GM12878 (cell line): Measurements from ENCODE around the gene ME1. TPM values are rescaled to one million over a fixed set of nuclear protein-coding genes. Genes with fewer than 3 reads are reported as not detected.

Experiments
- ATAC-seq: fragments of 200-7000 bp; cut with Tn5 transposase; 3 replicates; pipeline ENCODE4 v1.9.1; 2020; ENCODE audit warnings: mild to moderate bottlenecking, moderate library complexity
- BruUV-seq: library from RNA; stranded (reverse); fragments of 400-500 nt; replicated peaks from 2 replicates; lab custom pipeline; 2021; lab: Mats Ljungman, UMichigan
- CTCF ChIA-PET: fragments of 300-600 bp; sonication (Branson Sonifier 250); formaldehyde crosslinking; extraction: SDS; loops from one replicate; lab custom pipeline; 2021; ENCODE audit warnings: inconsistent platforms; lab: Yijun Ruan, JAX
- POLR2A ChIA-PET: fragments of 350-600 bp; formaldehyde crosslinking; extraction: SDS; loops from one replicate; lab custom pipeline; 2021; ENCODE audit warnings: inconsistent platforms; lab: Charles Lee
- RAD21 ChIA-PET: fragments of 300-600 bp; sonication (Branson Sonifier 250); formaldehyde crosslinking; loops from one replicate; lab custom pipeline; 2023; ENCODE audit warnings: antibody characterized with exemption; ENCODE audit not compliant: unreplicated experiment; lab: Charles Lee
- SMC1A ChIA-PET: fragments of 300-600 bp; sonication (Branson Sonifier 250); formaldehyde crosslinking; loops from one replicate; lab custom pipeline; 2023; ENCODE audit not compliant: unreplicated experiment, uncharacterized antibody; lab: Charles Lee
- DNase-seq: peaks from one replicate; pipeline ENCODE4 v3.0.0-alpha.2; 2011; ENCODE audit warnings: low read depth, low spot score
- FAIRE-seq: peaks from 3 replicates; lab custom pipeline; 2011; peaks lifted over from hg19 to GRCh38; lab: Jason Lieb, UNC
- H2AFZ ChIP-seq: 2 replicates; pipeline ENCODE4 v1.6.0; 2011; ENCODE audit warnings: low read depth, low read length, control low read depth; ENCODE audit not compliant: control insufficient read depth
- H3K27ac ChIP-seq: 2 replicates; pipeline ENCODE4 v1.5.1; 2011; ENCODE audit warnings: control low read depth; ENCODE audit not compliant: control insufficient read depth, insufficient read depth
- H3K27me3 ChIP-seq, 2 experiments: replicated peaks in 1 of 2; 2 replicates each; pipeline versions ENCODE4 v1.6.0 to v1.6.1; 2011; ENCODE audit warnings: low read length in 1 of 2; ENCODE audit not compliant: control insufficient read depth in 2 of 2, insufficient read depth in 2 of 2
- H3K36me3 ChIP-seq, 2 experiments: 2 replicates each; pipeline ENCODE4 v1.5.1; 2011; ENCODE audit warnings: low read length in 1 of 2; ENCODE audit not compliant: control insufficient read depth in 2 of 2, insufficient read depth in 2 of 2
- H3K4me1 ChIP-seq: 2 replicates; pipeline ENCODE4 v1.6.1; 2011; ENCODE audit warnings: mild to moderate bottlenecking, low read length, moderate library complexity, mixed read lengths; ENCODE audit not compliant: control insufficient read depth, insufficient read depth
- H3K4me2 ChIP-seq: 2 replicates; pipeline ENCODE4 v1.6.0; 2011; ENCODE audit warnings: control low read depth; ENCODE audit not compliant: control insufficient read depth, insufficient read depth
- H3K4me3 ChIP-seq: fragments of 200-600 bp; sonication (generic); 2 replicates; pipeline ENCODE4 v1.5.1; 2016
- H3K79me2 ChIP-seq: 2 replicates; pipeline ENCODE4 v1.6.0; 2011; ENCODE audit warnings: low read length; ENCODE audit not compliant: control insufficient read depth, insufficient read depth
- H3K9ac ChIP-seq: 2 replicates; pipeline ENCODE4 v1.8.0; 2011; ENCODE audit warnings: low read length, control low read depth, mixed read lengths; ENCODE audit not compliant: control insufficient read depth, insufficient read depth
- H3K9me3 ChIP-seq: replicated peaks from 3 replicates; pipeline ENCODE4 v1.5.1; 2011; ENCODE audit warnings: mild to moderate bottlenecking, low read length; ENCODE audit not compliant: control insufficient read depth, insufficient read depth
- H4K20me1 ChIP-seq: 2 replicates; pipeline ENCODE4 v1.6.0; 2011; ENCODE audit not compliant: control insufficient read depth, insufficient read depth
- ATF2 ChIP-seq: IDR thresholded peaks from 2 replicates; pipeline ENCODE4 v1.6.1; 2012; ENCODE audit warnings: low read length, inconsistent platforms
- CBX3 ChIP-seq: fragments of 200-600 bp; sonication (generic); IDR thresholded peaks from 2 replicates; pipeline ENCODE4 v1.6.1; 2016; ENCODE audit warnings: low read depth, borderline replicate concordance
- CEBPZ ChIP-seq: fragments of 150-350 bp; IDR thresholded peaks from 2 replicates; pipeline ENCODE4 v1.6.1; 2016; ENCODE audit warnings: low read depth, low read length
- CHD1 ChIP-seq: IDR thresholded peaks from 2 replicates; pipeline ENCODE4 v1.6.1; 2012; ENCODE audit warnings: low read depth, low read length, improper control_type of control experiment
- CTCF ChIP-seq, 3 experiments: IDR thresholded peaks in 2 of 3; conservative IDR thresholded peaks in 1 of 3; 2 replicates each; pipeline ENCODE4 v1.5.1; 2011; ENCODE audit warnings: low read depth in 3 of 3, low read length in 3 of 3, mild to moderate bottlenecking in 3 of 3, control low read depth in 2 of 3, moderate library complexity in 2 of 3, inconsistent platforms in 1 of 3, mixed read lengths in 1 of 3; ENCODE audit not compliant: control insufficient read depth in 2 of 3, insufficient read depth in 1 of 3; ENCODE audit errors: extremely low read depth in 1 of 3
- ESRRA ChIP-seq: IDR thresholded peaks from 2 replicates; pipeline ENCODE4 v1.6.1; 2012; ENCODE audit warnings: mild to moderate bottlenecking, low read length, improper control_type of control experiment
- GATAD2B ChIP-seq: fragments of 450-650 bp; conservative IDR thresholded peaks from 2 replicates; pipeline ENCODE4 v1.6.1; 2017; ENCODE audit warnings: low read depth, mild to moderate bottlenecking, moderate library complexity
- NFYB ChIP-seq: IDR thresholded peaks from 2 replicates; pipeline ENCODE4 v1.6.1; 2011; ENCODE audit warnings: low read depth, mild to moderate bottlenecking, low read length, improper control_type of control experiment, moderate library complexity; ENCODE audit not compliant: insufficient read depth
- NR2C2 ChIP-seq: IDR thresholded peaks from 2 replicates; pipeline ENCODE4 v1.6.1; 2011; ENCODE audit warnings: borderline replicate concordance, low read depth; ENCODE audit not compliant: control insufficient read depth, insufficient read length
- RB1 ChIP-seq: fragments of 450-650 bp; formaldehyde crosslinking; IDR thresholded peaks from 2 replicates; pipeline ENCODE4 v1.6.1; 2017; ENCODE audit warnings: mild to moderate bottlenecking, borderline replicate concordance
- RFX5 ChIP-seq: IDR thresholded peaks from 2 replicates; pipeline ENCODE4 v1.6.1; 2011; ENCODE audit warnings: low read depth, low read length, improper control_type of control experiment
- RUNX3 ChIP-seq: IDR thresholded peaks from 2 replicates; pipeline ENCODE4 v1.6.1; 2012; ENCODE audit warnings: low read length, inconsistent platforms
- SPI1 ChIP-seq: IDR thresholded peaks from 2 replicates; pipeline ENCODE4 v1.6.1; 2011; ENCODE audit warnings: low read depth, mild to moderate bottlenecking, low read length, moderate library complexity, borderline replicate concordance; ENCODE audit not compliant: insufficient read depth
- ZBTB33 ChIP-seq: fragments of 450-650 bp; IDR thresholded peaks from 2 replicates; pipeline ENCODE4 v1.6.1; 2017; ENCODE audit warnings: mild to moderate bottlenecking
- WGBS: methylation state at CpG from one replicate; pipeline ENCODE4 v1.1.6; 2016; ENCODE audit warnings: low lambda C conversion rate; ENCODE audit not compliant: insufficient replicate concordance, insufficient coverage; ENCODE audit errors: missing lambda C conversion rate; 5-methylcytosine and 5-hydroxymethylcytosine counted together
- in situ Hi-C: fragments of 300-500 bp; cut with MboI; formaldehyde crosslinking; loops from 9 replicates; pipeline ENCODE4 v1.14.3; 2018; ENCODE audit warnings: mixed read lengths
- intact Hi-C: fragments of 100-400 bp; cut with micrococcal nuclease; formaldehyde crosslinking; loops from one replicate; pipeline ENCODE4 v1.14.2; 2022; ENCODE audit not compliant: unreplicated experiment
- polyA plus RNA-seq, 11 experiments: library from polyadenylated mRNA; depleted of rRNA in 4 of 11; unstranded in 6 of 11; stranded (reverse) in 5 of 11; fragments of >200 nt; fragmentation: Nextera tagmentation in 4 of 11; fragmentation: Illumina TruSeq in 1 of 11; extraction: Ambion mirVana in 4 of 11; extraction: Trizol in 1 of 11; gene quantifications; 1 replicate in 1 of 11; 2 replicates in 10 of 11; pipeline versions ENCODE4 v1.2.1 to v1.2.3, GENCODE V29; 2011 to 2016; ENCODE audit warnings: inconsistent platforms in 2 of 11, missing spikeins in 2 of 11, low read depth in 1 of 11
- total RNA-seq, 4 experiments: library from RNA; depleted of rRNA in 3 of 4; stranded (reverse); fragments of >200 nt in 3 of 4; fragmentation: Illumina TruSeq in 1 of 4; extraction: Trizol in 1 of 4; gene quantifications; 2 replicates each; pipeline versions ENCODE4 v1.2.1 to v1.2.3, GENCODE V29; 2013 to 2021

The ME1 gene
- total and polyA plus RNA-seq, 10 of the 15 experiments (the other 5 are each of a cell fraction or from before 2014, with no cell fraction given): 3.6 to 11.8 (median 8.4) TPM

GRCh38 chr6:83443516-83443915, 12.7 kb upstream of the ME1 start (continued):
- TF ChIP-seq ATF2: no peak
- TF ChIP-seq, all 136 proteins: peak for 0

GRCh38 chr6:83442752-83443151, 11.9 kb upstream of the ME1 start:
- in situ Hi-C loops: no loop called here
- no peak overlapping the region for H3K4me2 ChIP-seq
- ChIA-PET RAD21 (no interaction called here), SMC1A (interaction anchor here (1.5 kb wide), 1 partner anchor 71 kb away, joined by 4 read pairs; no protein-coding TSS in a partner anchor), POLR2A (no interaction called here), CTCF (no interaction called here)
- FAIRE-seq (no peak), ATAC-seq (no peak), DNase-seq (no peak)
- BruUV-seq: no TSS peak
- H3K4me1 ChIP-seq: no peaks in the 10 kb centered on the region
- H3K27me3 ChIP-seq: no peaks in the 10 kb centered on the region
- H3K9me3 ChIP-seq: no peaks in the 10 kb centered on the region
- no peaks in the 10 kb centered on the region for H3K36me3 ChIP-seq
- intact Hi-C loops: no loop called here
- no peaks in the 10 kb centered on the region for H3K79me2 ChIP-seq
- no peaks in the 10 kb centered on the region for H4K20me1 ChIP-seq
- no peak overlapping the region for H3K9ac ChIP-seq
- no peak overlapping the region for H3K27ac ChIP-seq
- no peak overlapping the region for H2AFZ ChIP-seq
- H3K4me3 ChIP-seq: no peak overlapping the region
- 0% methylated on average over 2 of the region's 2 CpGs for WGBS
- TF ChIP-seq NFYB: no peak
- TF ChIP-seq RFX5: no peak
- no peak for TF ChIP-seq RUNX3
- no peak for TF ChIP-seq CBX3
- TF ChIP-seq RB1: no peak
- no peak for TF ChIP-seq ESRRA
- no peak for TF ChIP-seq GATAD2B
- no peak for TF ChIP-seq ZBTB33
- no peak for TF ChIP-seq CEBPZ
- no peak for TF ChIP-seq SPI1
- TF ChIP-seq NR2C2: no peak
- TF ChIP-seq CTCF (IDR thresholded peaks at IDR 0.05 in 2 of 3, conservative IDR thresholded peaks at IDR 0.05 in 1 of 3; ENCODE audit: control insufficient read depth in 2 of 3, extremely low read depth in 1 of 3, insufficient read depth in 1 of 3, low read depth in 3 of 3, low read length in 3 of 3): no peak
- TF ChIP-seq CHD1: no peak
